GM19099 (cell line): ENCODE results near the gene TMEM186.

Experiments used
- POLR2A ChIP-seq: IDR thresholded peaks from 3 replicates; pipeline ENCODE4 v1.6.1; 2011; ENCODE audit warnings: low read depth; ENCODE audit not compliant: insufficient read length; ENCODE audit errors: extremely low read depth

TMEM186 gene

DNA sequence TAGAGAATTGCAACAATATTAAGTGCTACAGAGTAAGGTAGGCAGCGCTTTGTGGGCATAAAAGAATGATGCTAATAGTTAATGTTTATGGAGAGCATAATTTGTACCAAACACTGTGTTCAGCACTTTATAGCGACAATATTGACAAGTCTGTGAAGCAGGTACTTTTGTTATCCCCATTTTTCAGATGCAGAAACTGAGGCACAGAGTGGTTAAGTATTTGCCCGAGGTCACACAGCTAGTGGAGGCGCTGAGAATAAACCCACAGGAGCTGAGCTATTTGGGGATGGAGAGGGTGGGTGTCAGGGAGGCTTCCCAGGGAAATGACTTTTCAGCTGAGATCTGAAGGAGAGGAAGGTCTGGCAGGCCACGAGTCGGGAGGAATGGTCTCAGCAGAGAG lies 39.4 kb downstream of the TMEM186 start:
- no peak for TF ChIP-seq POLR2A

DNA sequence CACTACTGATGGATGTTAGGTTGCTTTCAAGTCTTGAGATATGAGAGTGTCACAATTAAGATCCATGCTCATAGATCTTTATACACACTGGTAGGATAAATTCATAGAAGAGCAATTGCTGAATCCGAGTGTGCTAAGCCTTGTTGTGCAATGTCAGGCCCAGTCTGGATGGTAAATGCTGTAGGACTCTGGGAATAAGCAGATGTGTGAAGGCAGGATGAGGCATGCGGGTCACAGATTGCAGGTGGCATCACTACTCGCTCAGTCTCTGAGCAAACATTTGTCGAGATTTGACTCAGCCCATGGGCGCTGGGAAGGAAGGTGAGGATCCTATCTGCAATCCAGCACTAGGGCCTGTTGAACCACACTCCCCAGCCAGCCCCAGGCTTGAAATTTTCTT lies 40.7 kb downstream of the TMEM186 start:
- no peak for TF ChIP-seq POLR2A

DNA sequence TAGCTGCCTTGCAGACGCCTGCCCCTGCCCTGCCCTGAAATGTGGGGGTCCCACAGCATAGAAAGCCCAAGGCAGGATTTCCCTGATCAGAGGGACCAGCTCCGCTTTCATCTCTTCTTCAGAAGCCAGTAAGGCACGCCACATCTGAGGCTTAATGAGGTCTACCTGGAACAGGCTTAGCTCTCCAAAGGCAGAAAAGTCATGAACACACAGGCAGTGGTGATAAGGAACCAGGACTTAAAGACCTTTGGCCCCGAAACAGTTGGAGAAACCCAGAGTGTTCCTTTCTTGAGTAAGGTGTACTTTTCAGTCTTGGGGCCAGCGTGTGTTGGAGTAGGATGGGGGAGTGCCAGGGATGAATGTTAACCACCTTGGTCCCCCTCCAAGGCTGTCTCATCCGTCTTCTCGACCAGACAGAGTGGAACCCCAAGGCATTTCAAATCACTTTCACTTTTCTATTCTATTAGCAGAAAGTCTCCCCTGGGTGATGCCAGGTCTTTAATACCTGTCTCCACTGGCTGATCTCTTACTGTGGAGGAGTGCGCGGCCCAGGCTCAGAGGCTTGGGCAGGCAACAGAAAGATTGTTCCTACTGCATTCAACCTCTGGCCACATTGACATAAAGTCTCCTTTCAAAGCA lies 43.9 kb downstream of the TMEM186 start:
- TF ChIP-seq POLR2A = no peak

DNA sequence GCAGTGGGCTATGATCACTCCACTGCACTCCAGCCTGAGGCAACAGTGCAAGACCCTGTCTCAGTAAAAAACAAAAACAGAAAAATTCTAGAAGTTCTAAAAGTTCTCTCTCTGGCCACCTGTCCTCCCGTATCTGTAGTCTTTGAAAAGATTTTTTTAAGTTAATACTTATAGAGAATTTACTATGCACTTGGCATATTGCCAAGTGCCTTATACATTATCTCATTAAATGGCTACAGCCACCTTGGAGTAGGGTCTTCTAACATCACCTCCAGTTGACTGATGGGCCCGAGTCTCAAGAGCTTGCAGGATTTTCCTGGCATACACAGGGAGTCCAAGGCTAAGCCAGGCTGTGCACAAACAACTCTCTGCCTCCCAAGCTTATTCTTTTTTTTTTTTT lies 44.7 kb downstream of the TMEM186 start:
- TF ChIP-seq POLR2A = no peak

DNA sequence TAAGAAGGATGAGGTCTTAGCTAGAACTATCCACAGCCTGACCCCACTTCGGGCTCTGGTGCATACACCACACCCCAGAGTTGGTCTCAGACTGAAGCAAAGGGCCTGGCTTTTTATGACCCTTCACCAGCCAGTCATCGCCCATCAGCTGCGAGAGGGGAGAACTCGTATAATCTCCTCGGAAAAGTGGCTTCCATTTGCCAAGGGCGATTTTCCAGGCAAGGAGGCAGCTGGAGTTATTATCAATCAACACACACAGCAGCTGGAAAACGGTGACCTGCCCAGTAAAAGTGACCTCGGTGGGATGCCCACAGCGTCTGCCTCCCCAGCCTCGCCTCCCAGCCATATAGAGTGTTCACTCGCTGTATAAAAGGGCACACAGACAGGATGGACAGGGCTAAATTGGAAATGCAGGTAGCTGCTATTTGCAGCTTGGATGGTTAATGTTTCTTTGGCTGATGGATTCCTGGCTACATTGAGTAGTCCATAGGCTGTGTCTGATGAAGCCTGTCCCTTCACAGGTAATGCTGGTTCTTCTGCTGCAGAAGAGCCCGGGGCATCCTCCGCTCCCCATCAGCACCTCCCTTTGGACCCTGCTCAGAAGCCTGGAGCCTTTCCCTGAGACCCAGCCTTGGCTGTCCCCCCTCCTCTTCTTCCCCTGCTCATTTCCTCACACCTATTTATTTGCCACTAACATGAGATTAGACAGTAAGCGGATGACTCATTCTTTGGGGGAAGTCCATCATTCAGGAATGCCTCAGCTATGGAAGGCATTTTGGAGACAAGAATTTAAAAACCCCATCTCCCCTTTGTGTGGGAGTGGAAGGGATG lies 45.7 kb downstream of the TMEM186 start:
- TF ChIP-seq POLR2A = no peak
